HFF-Myc (cell line): Measurements from ENCODE around the gene DESI2.

Experiments used
- DNase-seq: peaks from one replicate; pipeline ENCODE4 v3.0.0-alpha.2; 2011; ENCODE audit warnings: low read depth; ENCODE audit errors: extremely low read depth
- H3K4me3 ChIP-seq: replicated peaks from 2 replicates; pipeline ENCODE4 v1.5.1; 2011; ENCODE audit warnings: low read depth, mild to moderate bottlenecking, control low read depth, low read length
- CTCF ChIP-seq: IDR thresholded peaks from 2 replicates; pipeline ENCODE4 v1.5.1; 2012; ENCODE audit warnings: mild to moderate bottlenecking, low read depth, low read length, control low read depth; ENCODE audit errors: missing control alignments

DESI2 gene

DNA sequence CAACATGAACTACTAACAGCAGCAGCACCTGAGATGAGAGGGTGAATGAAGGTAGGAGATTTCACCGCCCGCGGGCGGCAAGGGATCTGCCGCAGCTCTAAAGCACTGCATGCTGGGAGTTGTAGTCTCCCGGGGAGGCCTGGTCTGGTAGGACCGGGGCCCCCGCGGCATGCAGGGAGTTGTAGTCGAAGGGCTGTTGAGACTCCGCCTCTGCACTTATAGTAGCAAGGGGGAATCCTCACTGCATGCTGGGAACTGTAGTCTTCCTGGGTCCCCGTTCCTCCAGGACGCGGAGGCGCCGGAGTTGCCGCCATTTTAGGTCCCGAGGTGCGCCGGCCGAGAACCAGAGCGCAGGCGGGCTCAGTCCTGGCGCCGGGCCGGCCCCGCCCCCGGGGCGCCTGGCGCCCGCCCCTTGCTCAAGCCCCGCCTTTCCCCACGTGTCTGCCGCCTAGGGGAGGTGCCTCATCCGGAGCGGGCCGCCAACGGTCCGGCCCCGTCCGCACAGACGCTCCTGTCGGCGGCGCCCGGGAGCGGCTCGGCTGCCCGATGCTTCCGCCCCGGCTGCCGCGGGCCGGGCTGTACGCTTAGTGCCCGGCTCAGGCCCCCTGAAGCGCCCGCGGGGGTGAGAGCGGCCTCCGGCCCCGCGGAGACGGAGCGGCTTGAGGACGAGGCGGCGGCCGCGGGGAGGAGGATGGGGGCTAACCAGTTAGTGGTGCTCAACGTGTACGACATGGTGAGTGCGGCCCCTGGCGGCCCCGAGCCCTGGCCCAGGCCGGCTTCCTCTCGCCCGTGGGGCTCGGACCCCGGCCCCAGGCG is at the start of gene DESI2:
Gene DESI2 (plus strand): TSS at position 504 of the 816 bp plus-strand sequence. CDS start 188 bp downstream, at position 692.
- peak; percentile 98 for DNase-seq
- H3K4me3 ChIP-seq = peak within 1 kb of the TSS; percentile 93
- peak; percentile 47 for TF ChIP-seq CTCF

GRCh38 chr1:244603498-244603897 is 49.4 kb upstream of the DESI2 start:
- DNase-seq = peak; percentile 14
- H3K4me3 ChIP-seq = no peak overlapping the region
- peak; percentile 52 for TF ChIP-seq CTCF

- DNase-seq = no peak
- no peak for TF ChIP-seq CTCF
- no peak overlapping the region for H3K4me3 ChIP-seq
Measured at GRCh38 chr1:244605835-244606370, 47.0 kb upstream of the DESI2 start.

DNA sequence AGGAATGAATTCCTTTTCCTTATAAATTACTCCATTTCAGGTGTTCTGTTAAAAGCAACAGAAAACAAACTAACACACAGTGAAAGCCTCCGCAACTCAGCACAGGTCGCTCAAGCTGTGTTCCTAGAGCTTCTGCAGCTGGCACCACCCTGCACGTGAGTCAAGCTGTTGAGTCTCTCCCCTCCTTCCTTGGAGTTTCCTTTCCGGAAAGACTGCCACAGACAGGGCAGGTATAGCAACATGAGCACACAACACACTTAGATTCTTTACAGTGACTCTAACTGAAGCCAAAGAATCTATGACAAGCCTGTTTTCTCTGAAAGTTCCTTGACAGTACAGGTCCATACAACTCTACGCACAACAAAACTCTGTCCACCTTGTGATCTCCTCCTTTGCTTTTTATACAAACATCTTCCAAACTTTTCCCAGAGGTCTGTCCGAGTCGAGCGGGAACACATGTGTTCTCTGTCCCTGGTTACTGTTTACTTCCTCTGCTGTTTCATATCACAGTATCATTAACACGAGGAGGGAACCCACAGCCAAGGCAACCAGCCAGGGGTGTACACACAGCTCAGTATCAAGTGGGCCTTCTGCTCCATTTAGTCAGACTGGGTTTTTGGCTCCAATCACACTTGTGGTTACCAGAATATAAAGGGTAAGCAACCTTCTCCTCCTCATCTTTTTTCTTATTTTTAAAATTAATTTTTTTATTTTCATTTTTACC is 38.7 kb upstream of the DESI2 start:
- no peak for DNase-seq
- H3K4me3 ChIP-seq = no peak overlapping the region
- no peak for TF ChIP-seq CTCF

DNA sequence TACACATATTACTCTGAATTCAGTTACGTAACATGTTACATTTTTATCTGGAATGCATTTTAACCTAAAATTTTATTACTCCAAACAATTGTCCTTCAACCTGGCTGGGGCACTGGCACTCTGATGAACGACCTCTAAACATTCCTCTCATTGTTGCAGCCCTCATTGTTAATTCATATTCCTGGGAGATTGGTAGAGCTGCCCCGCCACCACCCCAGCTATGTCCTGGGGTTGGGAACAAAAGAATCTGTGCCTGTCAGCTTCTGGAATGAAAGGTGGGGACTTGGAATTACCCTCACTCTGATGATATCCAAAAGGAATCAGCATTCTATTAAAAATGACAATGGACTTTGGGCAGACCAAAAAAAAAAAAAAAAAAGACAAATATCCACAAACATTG is 38.0 kb upstream of the DESI2 start:
- no peak for TF ChIP-seq CTCF
- H3K4me3 ChIP-seq = no peak overlapping the region
- no peak for DNase-seq

DNA sequence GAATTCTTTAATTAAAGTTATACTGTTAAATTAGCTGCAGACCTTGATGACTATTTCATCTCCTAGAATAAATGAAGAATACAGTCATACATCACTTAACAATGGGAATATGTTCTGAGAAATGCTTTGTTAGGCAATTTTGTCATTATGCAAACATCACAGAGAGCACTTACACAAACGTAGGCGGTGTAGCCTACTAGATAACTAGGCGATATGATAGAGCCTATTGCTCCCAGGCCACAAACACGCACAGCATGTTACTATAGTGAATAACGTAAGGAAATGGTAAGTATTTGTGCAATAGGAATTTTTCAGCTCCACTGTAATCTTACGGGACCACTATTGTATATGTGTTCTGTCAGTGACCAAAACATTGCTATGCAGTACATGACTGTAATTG is 37.6 kb upstream of the DESI2 start:
- no peak overlapping the region for H3K4me3 ChIP-seq
- no peak for DNase-seq
- TF ChIP-seq CTCF = no peak
